Fibroblast of lung (primary cell): ENCODE data around the gene IL32. TPM values are rescaled to one million over a fixed set of nuclear protein-coding genes. Genes with fewer than 3 reads are reported as not detected.
"Not testable (repeated sequence)": the region's sequence is repeated elsewhere in the genome, so short reads cannot be mapped to it uniquely, and the experiment has no call there.

ENCODE experiments used
- DNase-seq, 2 donors: peaks; one replicate each; pipeline versions ENCODE4 v3.0.0 to v3.0.0-alpha.2; 2010; ENCODE audit warnings: low read depth in 2 of 2
- H2AFZ ChIP-seq: 2 replicates; pipeline ENCODE4 v1.5.1; 2012; ENCODE audit warnings: low read length, control low read depth, inconsistent platforms
- H3K27ac ChIP-seq: 2 replicates; pipeline ENCODE4 v1.5.1; 2011; ENCODE audit warnings: low read length, control low read depth; ENCODE audit not compliant: insufficient read depth
- H3K27me3 ChIP-seq: 2 replicates; pipeline ENCODE4 v1.5.1; 2011; ENCODE audit warnings: mild to moderate bottlenecking, low read length; ENCODE audit not compliant: control insufficient read depth, insufficient read depth
- H3K36me3 ChIP-seq: 2 replicates; pipeline ENCODE4 v1.5.1; 2011; ENCODE audit warnings: low read length; ENCODE audit not compliant: control insufficient read depth, insufficient read depth
- H3K4me1 ChIP-seq: 2 replicates; pipeline ENCODE4 v1.5.1; 2011; ENCODE audit warnings: low read length; ENCODE audit not compliant: control insufficient read depth, insufficient read depth; ENCODE audit errors: extremely low read depth
- H3K4me2 ChIP-seq: 2 replicates; pipeline ENCODE4 v1.5.1; 2011; ENCODE audit warnings: low read length, control low read depth; ENCODE audit not compliant: insufficient read depth; ENCODE audit errors: extremely low read depth
- H3K4me3 ChIP-seq, 4 experiments: fragments of 200-600 bp in 1 of 4; sonication (generic) in 1 of 4; replicated peaks in 1 of 4; 2 replicates each; pipeline ENCODE4 v1.5.1; 2011 to 2016; ENCODE audit warnings: low read length in 4 of 4, low read depth in 3 of 4, mild to moderate bottlenecking in 3 of 4, control low read depth in 2 of 4, inconsistent platforms in 1 of 4, mixed read lengths in 1 of 4; ENCODE audit not compliant: insufficient read depth in 1 of 4; ENCODE audit errors: control extremely low read depth in 1 of 4
- H3K79me2 ChIP-seq: 2 replicates; pipeline ENCODE4 v1.5.1; 2012; ENCODE audit warnings: mild to moderate bottlenecking, low read length, inconsistent platforms; ENCODE audit not compliant: control insufficient read depth, insufficient read depth
- H3K9ac ChIP-seq: 2 replicates; pipeline ENCODE4 v1.5.1; 2011; ENCODE audit warnings: mild to moderate bottlenecking, low read length, control low read depth; ENCODE audit not compliant: insufficient read depth
- H3K9me3 ChIP-seq: 2 replicates; pipeline ENCODE4 v1.5.1; 2012; ENCODE audit warnings: low read depth, low read length; ENCODE audit not compliant: control insufficient read depth, insufficient read depth
- H4K20me1 ChIP-seq: 2 replicates; pipeline ENCODE4 v1.5.1; 2011; ENCODE audit warnings: low read length; ENCODE audit not compliant: control insufficient read depth, insufficient read depth; ENCODE audit errors: extremely low read depth
- EZH2 ChIP-seq: IDR thresholded peaks from 2 replicates; pipeline ENCODE4 v1.5.1; 2012; ENCODE audit warnings: low read length, control low read depth, mild to moderate bottlenecking; ENCODE audit errors: missing control alignments
- polyA plus RNA-seq, 2 donors: library from polyadenylated mRNA; depleted of rRNA in 1 of 2; stranded (reverse) in 1 of 2; unstranded in 1 of 2; fragments of >200 nt; gene quantifications; 2 replicates each; pipeline ENCODE4 v1.2.1, GENCODE V29; 2011 to 2012; ENCODE audit warnings: missing spikeins in 1 of 2
- total RNA-seq: library from RNA; depleted of rRNA; stranded (reverse); fragments of >200 nt; gene quantifications from 2 replicates; pipeline ENCODE4 v1.2.1, GENCODE V29; 2014
- TF ChIP-seq, protein P1 (sequence below), 2 donors: IDR thresholded peaks in 1 of 2; conservative IDR thresholded peaks in 1 of 2; 1 replicate in 1 of 2; 2 replicates in 1 of 2; pipeline ENCODE4 v1.5.1; 2011 to 2012; ENCODE audit warnings: low read length in 2 of 2, control low read depth in 1 of 2, inconsistent platforms in 1 of 2, low read depth in 1 of 2, mild to moderate bottlenecking in 1 of 2

Gene IL32
- total and polyA plus RNA-seq, 2 donors (not counting 1 experiment from before 2014, with no cell fraction given), result 4.1 to 5.1 TPM

DNA sequence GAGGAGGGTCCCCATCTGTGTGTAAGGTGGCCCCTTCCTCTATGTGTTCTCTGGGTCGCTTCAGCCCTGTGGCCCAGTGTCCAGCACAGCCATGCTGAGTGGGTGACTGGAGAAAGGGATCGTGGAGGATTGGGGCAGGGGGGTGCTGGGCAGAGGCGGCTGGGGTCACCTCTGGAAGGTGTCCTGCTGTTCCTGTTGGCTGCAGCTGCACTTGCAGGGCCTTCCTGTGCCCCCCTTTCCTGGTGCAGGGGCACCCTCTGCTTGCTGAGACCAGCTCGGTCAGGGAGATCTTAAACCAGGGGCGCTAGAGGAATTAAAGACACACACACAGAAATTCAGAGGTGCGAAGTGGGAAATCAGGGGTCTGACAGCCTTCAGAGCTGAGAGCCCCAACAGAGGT is 11.1 kb downstream of the IL32 start:
- H3K79me2 ChIP-seq, result no peaks in the 10 kb centered on the region

DNA sequence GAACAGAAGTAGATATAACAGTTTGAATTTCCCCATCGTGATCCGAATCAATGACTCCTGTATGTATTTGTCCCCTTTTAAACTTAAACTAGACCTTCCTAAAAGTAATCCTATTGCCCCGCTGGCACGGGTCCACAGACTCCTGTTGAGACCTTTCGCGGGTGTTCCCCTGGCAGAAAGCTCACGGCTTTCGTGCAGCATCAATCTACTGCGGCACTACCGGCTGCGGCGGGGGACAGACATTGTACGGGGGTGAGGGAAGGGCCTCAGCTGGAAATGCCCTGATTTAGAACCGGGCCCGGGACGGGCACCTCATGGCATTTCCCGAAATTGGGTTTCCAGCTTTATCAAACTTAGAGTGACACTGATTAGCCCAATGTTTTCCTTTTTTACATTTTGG is 14.6 kb downstream of the IL32 start:
- peaks cover 16% of the 10 kb centered on the region for H3K27me3 ChIP-seq
- TF ChIP-seq, protein P1, sequence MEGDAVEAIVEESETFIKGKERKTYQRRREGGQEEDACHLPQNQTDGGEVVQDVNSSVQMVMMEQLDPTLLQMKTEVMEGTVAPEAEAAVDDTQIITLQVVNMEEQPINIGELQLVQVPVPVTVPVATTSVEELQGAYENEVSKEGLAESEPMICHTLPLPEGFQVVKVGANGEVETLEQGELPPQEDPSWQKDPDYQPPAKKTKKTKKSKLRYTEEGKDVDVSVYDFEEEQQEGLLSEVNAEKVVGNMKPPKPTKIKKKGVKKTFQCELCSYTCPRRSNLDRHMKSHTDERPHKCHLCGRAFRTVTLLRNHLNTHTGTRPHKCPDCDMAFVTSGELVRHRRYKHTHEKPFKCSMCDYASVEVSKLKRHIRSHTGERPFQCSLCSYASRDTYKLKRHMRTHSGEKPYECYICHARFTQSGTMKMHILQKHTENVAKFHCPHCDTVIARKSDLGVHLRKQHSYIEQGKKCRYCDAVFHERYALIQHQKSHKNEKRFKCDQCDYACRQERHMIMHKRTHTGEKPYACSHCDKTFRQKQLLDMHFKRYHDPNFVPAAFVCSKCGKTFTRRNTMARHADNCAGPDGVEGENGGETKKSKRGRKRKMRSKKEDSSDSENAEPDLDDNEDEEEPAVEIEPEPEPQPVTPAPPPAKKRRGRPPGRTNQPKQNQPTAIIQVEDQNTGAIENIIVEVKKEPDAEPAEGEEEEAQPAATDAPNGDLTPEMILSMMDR (conservative IDR thresholded peaks at IDR 0.05 in 1 of 2, IDR thresholded peaks at IDR 0.05 in 1 of 2; ENCODE audit: low read depth in 1 of 2, low read length in 2 of 2), result no peak
- TF ChIP-seq EZH2, result no peak
- no peak for DNase-seq
- no peaks in the 10 kb centered on the region for H3K9me3 ChIP-seq
- no peak overlapping the region for H3K4me2 ChIP-seq
- H3K9ac ChIP-seq, result no peak overlapping the region
- no peaks in the 10 kb centered on the region for H3K79me2 ChIP-seq
- H3K36me3 ChIP-seq, result no peaks in the 10 kb centered on the region
- H3K4me1 ChIP-seq, result no peaks in the 10 kb centered on the region
- H4K20me1 ChIP-seq, result no peaks in the 10 kb centered on the region
- H3K4me3 ChIP-seq, result no peak overlapping the region
- H3K27ac ChIP-seq, result no peak overlapping the region
- H2AFZ ChIP-seq, result no peak overlapping the region

More for the DNA sequence above, 11.1 kb downstream of the IL32 start:
- Histone ChIP-seq H3K4me3 (no peak overlapping the region), H3K9ac (no peak overlapping the region), H3K36me3 (no peaks in the 10 kb centered on the region), H3K9me3 (no peaks in the 10 kb centered on the region), H3K27me3 (peaks cover 16% of the 10 kb centered on the region), H4K20me1 (no peaks in the 10 kb centered on the region), H2AFZ (no peak overlapping the region), H3K4me2 (no peak overlapping the region), H3K4me1 (no peaks in the 10 kb centered on the region), H3K27ac (no peak overlapping the region)
- TF ChIP-seq EZH2, result no peak
- TF ChIP-seq, protein P1 (conservative IDR thresholded peaks at IDR 0.05 in 1 of 2, IDR thresholded peaks at IDR 0.05 in 1 of 2; ENCODE audit: low read depth in 1 of 2, low read length in 2 of 2), result no peak
- DNase-seq, result no peak

DNA sequence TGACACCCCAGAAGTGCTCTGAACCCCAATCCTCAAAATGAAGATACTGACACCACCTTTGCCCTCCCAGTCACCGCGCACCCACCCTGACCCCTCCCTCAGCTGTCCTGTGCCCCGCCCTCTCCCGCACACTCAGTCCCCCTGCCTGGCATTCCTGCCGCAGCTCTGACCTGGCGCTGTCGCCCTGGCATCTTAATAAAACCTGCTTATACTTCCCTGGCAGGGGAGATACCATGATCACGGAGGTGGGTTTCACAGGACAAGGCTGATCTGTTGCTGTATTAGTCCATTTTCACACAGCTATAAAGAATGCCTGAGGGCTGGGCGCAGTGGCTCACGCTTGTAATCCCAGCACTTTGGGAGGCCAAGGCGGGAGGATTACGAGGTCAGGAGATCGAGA is 16.5 kb downstream of the IL32 start:
- not testable (repeated sequence) for DNase-seq, H2AFZ ChIP-seq, H3K9me3 ChIP-seq, H4K20me1 ChIP-seq, H3K4me2 ChIP-seq, H3K4me3 ChIP-seq, H3K36me3 ChIP-seq, H3K27ac ChIP-seq, H3K79me2 ChIP-seq, H3K9ac ChIP-seq, H3K4me1 ChIP-seq
- peaks cover 10% of the 10 kb centered on the region for H3K27me3 ChIP-seq

DNA sequence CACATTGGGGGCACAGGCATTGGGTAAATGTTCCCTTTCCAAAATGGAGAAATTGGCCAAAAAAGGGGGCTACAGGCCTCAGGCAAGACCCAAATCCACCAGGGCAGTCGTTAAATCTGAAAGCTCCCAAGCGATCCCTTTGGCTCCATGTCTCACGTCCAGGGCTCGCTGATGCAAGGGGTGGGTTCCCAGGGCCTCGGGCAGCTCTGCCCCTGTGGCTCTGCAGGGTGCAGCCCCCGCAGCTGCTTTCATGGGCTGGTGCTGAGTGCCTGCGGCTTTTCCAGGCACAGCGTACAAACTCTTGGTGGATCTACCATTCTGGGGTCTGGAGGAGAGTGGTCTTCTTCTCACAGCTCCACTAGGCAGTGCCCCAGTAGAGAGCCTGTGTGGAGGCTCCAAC is 18.0 kb downstream of the IL32 start:
- not testable (repeated sequence) for H2AFZ ChIP-seq, H3K9ac ChIP-seq, H3K79me2 ChIP-seq, H3K27me3 ChIP-seq, H3K36me3 ChIP-seq, H3K9me3 ChIP-seq, H3K4me1 ChIP-seq, H3K27ac ChIP-seq, H4K20me1 ChIP-seq, H3K4me3 ChIP-seq, DNase-seq, H3K4me2 ChIP-seq
